ENCODE data around the gene EBNA1BP2.
"Not testable (repeated sequence)": the region's sequence is repeated elsewhere in the genome, so short reads cannot be mapped to it uniquely, and the experiment has no call there.

Gene EBNA1BP2

DNA sequence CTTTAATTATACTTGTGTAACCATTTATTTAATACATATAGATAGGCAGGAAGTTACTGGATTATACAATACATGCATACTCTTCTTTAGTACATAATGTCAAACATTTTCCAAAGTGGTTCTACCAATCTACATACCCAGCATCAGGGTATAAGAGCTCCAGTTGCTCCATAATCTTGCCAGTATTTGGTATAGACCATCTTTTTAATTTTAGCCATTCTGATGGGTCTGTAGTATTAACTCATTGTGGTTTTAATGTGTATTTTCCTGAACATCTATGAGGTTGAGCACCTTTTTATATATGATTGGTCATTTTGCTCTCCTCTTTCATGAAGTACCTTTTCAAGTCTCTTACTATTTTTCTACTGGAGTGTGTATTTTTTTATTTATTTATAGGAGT is 32.1 kb downstream of the EBNA1BP2 start:
- Histone ChIP-seq H3K4me3 (ENCODE audit: insufficient read depth, low read length, poor library complexity, severe bottlenecking) (no peak overlapping the region), H3K27ac (ENCODE audit: low read depth, low read length) (no peak overlapping the region), H4K20me1 (ENCODE audit: low read depth, low read length) (no peaks in the 10 kb centered on the region), H3K79me2 (ENCODE audit: insufficient read depth, low read length) (no peaks in the 10 kb centered on the region), H3K27me3 (ENCODE audit: low read length) (no peaks in the 10 kb centered on the region), H3K36me3 (ENCODE audit: low read length) (no peaks in the 10 kb centered on the region), H3K9me3 (ENCODE audit: insufficient read depth, low read length) (peaks cover 4% of the 10 kb centered on the region; the same call in 1 of the 2 replicates), H3K9ac (ENCODE audit: low read length) (no peak overlapping the region), H2AFZ (ENCODE audit: low read depth, low read length, severe bottlenecking) (no peak overlapping the region), H3K9me2 (replicated peaks; ENCODE audit: insufficient read depth, low read length) (no peaks in the 10 kb centered on the region), H3F3A (ENCODE audit: insufficient read depth) (no peaks in the 10 kb centered on the region), H3K4me2 (ENCODE audit: low read depth, low read length, poor library complexity, severe bottlenecking) (no peak overlapping the region)
- TF ChIP-seq EZH2phosphoT487 (conservative IDR thresholded peaks at IDR 0.05; ENCODE audit: low read length) = no peak
- TF ChIP-seq, protein P1, sequence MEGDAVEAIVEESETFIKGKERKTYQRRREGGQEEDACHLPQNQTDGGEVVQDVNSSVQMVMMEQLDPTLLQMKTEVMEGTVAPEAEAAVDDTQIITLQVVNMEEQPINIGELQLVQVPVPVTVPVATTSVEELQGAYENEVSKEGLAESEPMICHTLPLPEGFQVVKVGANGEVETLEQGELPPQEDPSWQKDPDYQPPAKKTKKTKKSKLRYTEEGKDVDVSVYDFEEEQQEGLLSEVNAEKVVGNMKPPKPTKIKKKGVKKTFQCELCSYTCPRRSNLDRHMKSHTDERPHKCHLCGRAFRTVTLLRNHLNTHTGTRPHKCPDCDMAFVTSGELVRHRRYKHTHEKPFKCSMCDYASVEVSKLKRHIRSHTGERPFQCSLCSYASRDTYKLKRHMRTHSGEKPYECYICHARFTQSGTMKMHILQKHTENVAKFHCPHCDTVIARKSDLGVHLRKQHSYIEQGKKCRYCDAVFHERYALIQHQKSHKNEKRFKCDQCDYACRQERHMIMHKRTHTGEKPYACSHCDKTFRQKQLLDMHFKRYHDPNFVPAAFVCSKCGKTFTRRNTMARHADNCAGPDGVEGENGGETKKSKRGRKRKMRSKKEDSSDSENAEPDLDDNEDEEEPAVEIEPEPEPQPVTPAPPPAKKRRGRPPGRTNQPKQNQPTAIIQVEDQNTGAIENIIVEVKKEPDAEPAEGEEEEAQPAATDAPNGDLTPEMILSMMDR (IDR thresholded peaks at IDR 0.05; ENCODE audit: insufficient read depth, low read length, poor library complexity, severe bottlenecking) = no peak

DNA sequence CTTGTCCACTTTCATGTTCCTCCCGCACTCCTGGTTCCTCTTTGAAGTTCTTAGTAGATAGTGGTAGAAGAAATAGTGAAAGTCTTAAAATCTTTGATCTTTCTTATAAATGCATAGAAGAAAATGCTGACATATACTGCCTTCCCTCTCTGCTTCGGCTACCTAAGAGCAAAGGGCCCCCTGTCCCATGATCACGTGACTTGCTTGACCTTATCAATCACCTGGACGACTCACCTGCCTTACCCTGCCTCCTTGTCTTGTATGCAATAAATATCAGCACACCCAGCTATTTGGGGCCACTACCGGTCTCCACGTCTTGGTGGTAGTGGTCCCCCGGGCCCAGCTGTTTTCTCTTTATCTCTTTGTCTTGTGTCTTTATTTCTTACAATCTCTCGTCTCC is 32.8 kb downstream of the EBNA1BP2 start:
- not testable (repeated sequence) for H3K4me2 ChIP-seq (ENCODE audit: low read depth, low read length, poor library complexity, severe bottlenecking); H4K20me1 ChIP-seq (ENCODE audit: low read depth, low read length); H2AFZ ChIP-seq (ENCODE audit: low read depth, low read length, severe bottlenecking); H3K27ac ChIP-seq (ENCODE audit: low read depth, low read length); H3K79me2 ChIP-seq (ENCODE audit: insufficient read depth, low read length); H3K9me3 ChIP-seq (ENCODE audit: insufficient read depth, low read length); H3K36me3 ChIP-seq (ENCODE audit: low read length); H3K27me3 ChIP-seq (ENCODE audit: low read length); H3K9ac ChIP-seq (ENCODE audit: low read length); H3K9me2 ChIP-seq (replicated peaks; ENCODE audit: insufficient read depth, low read length); H3F3A ChIP-seq (ENCODE audit: insufficient read depth); H3K4me3 ChIP-seq (ENCODE audit: insufficient read depth, low read length, poor library complexity, severe bottlenecking)

DNA sequence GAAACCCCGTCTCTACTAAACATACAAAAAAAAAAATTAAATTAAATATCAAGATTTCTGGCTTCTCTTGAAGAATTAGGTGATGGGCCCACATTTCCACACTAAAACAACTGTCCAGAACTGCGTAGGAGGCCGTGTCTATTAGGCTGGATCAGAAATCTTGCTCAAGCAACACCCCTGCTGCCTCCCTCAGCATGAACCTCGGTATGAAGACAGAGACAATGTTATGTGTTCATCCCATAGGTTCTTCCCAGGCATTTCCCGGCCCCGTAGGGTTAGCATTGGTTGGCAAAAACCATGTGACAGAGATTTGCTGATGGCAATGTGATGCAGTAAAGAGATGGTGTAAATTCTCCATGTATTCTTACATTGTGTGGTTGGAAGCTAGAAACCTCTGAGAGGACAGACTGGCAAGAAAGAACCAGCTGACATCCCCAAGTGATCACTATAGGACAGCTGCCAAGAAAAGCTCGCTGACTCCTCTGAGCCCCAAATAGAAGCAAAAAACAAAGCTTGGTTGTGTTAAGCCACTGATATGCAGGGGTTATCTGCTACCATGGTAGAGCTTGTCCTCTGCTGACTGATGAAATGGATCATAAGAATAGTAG is 34.5 kb downstream of the EBNA1BP2 start:
- H3K4me2 ChIP-seq (ENCODE audit: low read depth, low read length, poor library complexity, severe bottlenecking) = no peak overlapping the region
- H3K27me3 ChIP-seq (ENCODE audit: low read length) = no peaks in the 10 kb centered on the region
- H3K9ac ChIP-seq (ENCODE audit: low read length) = no peak overlapping the region
- H4K20me1 ChIP-seq (ENCODE audit: low read depth, low read length) = no peaks in the 10 kb centered on the region
- H3K9me2 ChIP-seq (replicated peaks; ENCODE audit: insufficient read depth, low read length) = no peaks in the 10 kb centered on the region
- H3K4me3 ChIP-seq (ENCODE audit: insufficient read depth, low read length, poor library complexity, severe bottlenecking) = no peak overlapping the region
- H2AFZ ChIP-seq (ENCODE audit: low read depth, low read length, severe bottlenecking) = no peak overlapping the region
- no peaks in the 10 kb centered on the region for H3F3A ChIP-seq (ENCODE audit: insufficient read depth)
- no peaks in the 10 kb centered on the region for H3K36me3 ChIP-seq (ENCODE audit: low read length)
- H3K79me2 ChIP-seq (ENCODE audit: insufficient read depth, low read length) = no peaks in the 10 kb centered on the region
- no peak overlapping the region for H3K27ac ChIP-seq (ENCODE audit: low read depth, low read length)
- no peak for TF ChIP-seq EZH2phosphoT487 (conservative IDR thresholded peaks at IDR 0.05; ENCODE audit: low read length)
- TF ChIP-seq, protein P1 (IDR thresholded peaks at IDR 0.05; ENCODE audit: insufficient read depth, low read length, poor library complexity, severe bottlenecking) = no peak
- peaks cover 4% of the 10 kb centered on the region; the same call in 1 of the 2 replicates for H3K9me3 ChIP-seq (ENCODE audit: insufficient read depth, low read length)

DNA sequence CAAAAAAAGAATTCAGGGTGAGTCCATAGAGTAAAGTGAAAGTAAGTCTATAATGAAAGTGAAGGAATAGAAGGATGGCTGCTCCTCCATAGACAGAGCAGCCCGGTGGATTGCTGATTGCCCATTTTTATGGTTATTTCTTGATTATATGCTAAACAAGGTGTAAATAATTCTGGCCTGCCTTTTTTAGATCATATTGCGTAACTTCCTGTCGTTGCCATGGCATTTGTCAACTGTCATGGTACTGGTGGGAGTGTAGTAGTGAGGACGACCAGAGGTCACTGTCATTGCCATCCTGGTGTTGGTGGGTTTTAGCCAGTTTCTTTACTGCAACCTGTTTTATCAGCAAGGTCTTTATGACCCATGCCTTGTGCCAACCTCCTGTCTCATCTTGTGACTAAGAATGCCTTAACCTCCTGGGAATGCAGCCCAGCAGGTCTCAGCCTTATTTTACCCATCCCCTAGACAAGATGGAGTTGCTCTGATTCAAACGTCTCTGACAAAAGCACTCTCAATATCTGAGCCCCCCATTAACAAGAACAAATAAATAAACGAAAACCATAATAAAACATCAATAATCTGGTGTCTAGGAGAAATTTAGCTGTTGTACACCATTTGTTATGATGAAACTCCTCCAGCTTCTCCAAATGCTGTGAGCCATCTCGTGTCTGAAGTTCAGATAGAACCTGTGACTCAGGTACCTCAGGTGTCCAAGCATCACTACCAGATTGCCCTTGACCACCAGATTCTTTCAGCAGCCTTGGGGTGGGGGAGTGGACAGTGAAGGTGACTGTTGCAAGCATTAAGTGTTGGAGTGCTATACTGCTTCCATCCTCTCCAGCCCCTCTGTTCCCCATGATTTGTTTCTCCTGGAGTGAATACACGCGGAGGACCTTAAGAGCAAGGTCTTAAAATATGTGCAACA is 36.0 kb downstream of the EBNA1BP2 start:
- peaks cover 4% of the 10 kb centered on the region; the same call in 1 of the 2 replicates for H3K9me3 ChIP-seq (ENCODE audit: insufficient read depth, low read length)
- H3K36me3 ChIP-seq (ENCODE audit: low read length) = no peaks in the 10 kb centered on the region
- no peak overlapping the region for H2AFZ ChIP-seq (ENCODE audit: low read depth, low read length, severe bottlenecking)
- H3K27me3 ChIP-seq (ENCODE audit: low read length) = no peaks in the 10 kb centered on the region
- no peaks in the 10 kb centered on the region for H3K9me2 ChIP-seq (replicated peaks; ENCODE audit: insufficient read depth, low read length)
- no peaks in the 10 kb centered on the region for H3K79me2 ChIP-seq (ENCODE audit: insufficient read depth, low read length)
- H3K9ac ChIP-seq (ENCODE audit: low read length) = no peak overlapping the region
- no peak overlapping the region for H3K4me2 ChIP-seq (ENCODE audit: low read depth, low read length, poor library complexity, severe bottlenecking)
- H3F3A ChIP-seq (ENCODE audit: insufficient read depth) = no peaks in the 10 kb centered on the region
- H3K4me3 ChIP-seq (ENCODE audit: insufficient read depth, low read length, poor library complexity, severe bottlenecking) = no peak overlapping the region
- no peak overlapping the region for H3K27ac ChIP-seq (ENCODE audit: low read depth, low read length)
- no peaks in the 10 kb centered on the region for H4K20me1 ChIP-seq (ENCODE audit: low read depth, low read length)
- TF ChIP-seq, protein P1 (IDR thresholded peaks at IDR 0.05; ENCODE audit: insufficient read depth, low read length, poor library complexity, severe bottlenecking) = no peak
- TF ChIP-seq EZH2phosphoT487 (conservative IDR thresholded peaks at IDR 0.05; ENCODE audit: low read length) = no peak
